Measurements from ENCODE around the gene DDX11. TPM values are rescaled to one million over a fixed set of nuclear protein-coding genes. Genes with fewer than 3 reads are reported as not detected.

The DDX11 gene
- total RNA-seq, 4 donors from 2014 or later, result 0.77 to 67.7 (median 15.5) TPM

- no peaks in the 10 kb centered on the region for H3K36me3 ChIP-seq
- intact Hi-C loops (cut with DNase I; ENCODE audit: low total_unique reads), result no loop called here
- no peak for DNase-seq
- H3K27me3 ChIP-seq, result no peaks in the 10 kb centered on the region
- H3K27ac ChIP-seq, result no peak overlapping the region
- no peaks in the 10 kb centered on the region for H3K4me1 ChIP-seq
- TF ChIP-seq, protein P1, sequence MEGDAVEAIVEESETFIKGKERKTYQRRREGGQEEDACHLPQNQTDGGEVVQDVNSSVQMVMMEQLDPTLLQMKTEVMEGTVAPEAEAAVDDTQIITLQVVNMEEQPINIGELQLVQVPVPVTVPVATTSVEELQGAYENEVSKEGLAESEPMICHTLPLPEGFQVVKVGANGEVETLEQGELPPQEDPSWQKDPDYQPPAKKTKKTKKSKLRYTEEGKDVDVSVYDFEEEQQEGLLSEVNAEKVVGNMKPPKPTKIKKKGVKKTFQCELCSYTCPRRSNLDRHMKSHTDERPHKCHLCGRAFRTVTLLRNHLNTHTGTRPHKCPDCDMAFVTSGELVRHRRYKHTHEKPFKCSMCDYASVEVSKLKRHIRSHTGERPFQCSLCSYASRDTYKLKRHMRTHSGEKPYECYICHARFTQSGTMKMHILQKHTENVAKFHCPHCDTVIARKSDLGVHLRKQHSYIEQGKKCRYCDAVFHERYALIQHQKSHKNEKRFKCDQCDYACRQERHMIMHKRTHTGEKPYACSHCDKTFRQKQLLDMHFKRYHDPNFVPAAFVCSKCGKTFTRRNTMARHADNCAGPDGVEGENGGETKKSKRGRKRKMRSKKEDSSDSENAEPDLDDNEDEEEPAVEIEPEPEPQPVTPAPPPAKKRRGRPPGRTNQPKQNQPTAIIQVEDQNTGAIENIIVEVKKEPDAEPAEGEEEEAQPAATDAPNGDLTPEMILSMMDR (IDR thresholded peaks at IDR 0.05), result no peak
- no peak for TF ChIP-seq POLR2A (IDR thresholded peaks at IDR 0.05)
- no peaks in the 10 kb centered on the region for H3K9me3 ChIP-seq
- no peak overlapping the region for H3K4me3 ChIP-seq
Measured at GRCh38 chr12:31031951-31032335, 41.7 kb upstream of the DDX11 start.

- H3K9me3 ChIP-seq, result no peaks in the 10 kb centered on the region
- H3K27me3 ChIP-seq, result no peaks in the 10 kb centered on the region
- intact Hi-C loops (cut with DNase I; ENCODE audit: low total_unique reads), result no loop called here
- no peak overlapping the region for H3K27ac ChIP-seq
- H3K36me3 ChIP-seq, result no peaks in the 10 kb centered on the region
- H3K4me3 ChIP-seq, result no peak overlapping the region
- no peaks in the 10 kb centered on the region for H3K4me1 ChIP-seq
- no peak for DNase-seq
- TF ChIP-seq POLR2A (IDR thresholded peaks at IDR 0.05), result no peak
- TF ChIP-seq, protein P1 (IDR thresholded peaks at IDR 0.05), result no peak
Measured at GRCh38 chr12:31033146-31033545, 40.5 kb upstream of the DDX11 start.

GRCh38 chr12:31033681-31034080 lies 40.0 kb upstream of the DDX11 start:
- H3K27ac ChIP-seq, result no peak overlapping the region
- TF ChIP-seq, protein P1 (IDR thresholded peaks at IDR 0.05), result no peak
- TF ChIP-seq POLR2A (IDR thresholded peaks at IDR 0.05), result no peak
- intact Hi-C loops (cut with DNase I; ENCODE audit: low total_unique reads), result no loop called here
- H3K9me3 ChIP-seq, result no peaks in the 10 kb centered on the region
- DNase-seq, result no peak
- H3K4me1 ChIP-seq, result no peaks in the 10 kb centered on the region
- no peak overlapping the region for H3K4me3 ChIP-seq
- no peaks in the 10 kb centered on the region for H3K27me3 ChIP-seq
- H3K36me3 ChIP-seq, result no peaks in the 10 kb centered on the region

- Histone ChIP-seq H3K4me1 (no peaks in the 10 kb centered on the region), H3K27ac (no peak overlapping the region), H3K9me3 (no peaks in the 10 kb centered on the region), H3K36me3 (no peaks in the 10 kb centered on the region), H3K27me3 (no peaks in the 10 kb centered on the region), H3K4me3 (no peak overlapping the region)
- intact Hi-C loops (cut with DNase I; ENCODE audit: low total_unique reads), result no loop called here
- TF ChIP-seq, protein P1 (IDR thresholded peaks at IDR 0.05), result no peak
- TF ChIP-seq POLR2A (IDR thresholded peaks at IDR 0.05), result no peak
- no peak for DNase-seq
Measured at GRCh38 chr12:31034372-31034771, 39.3 kb upstream of the DDX11 start.

- no peaks in the 10 kb centered on the region for H3K4me1 ChIP-seq
- H3K4me3 ChIP-seq, result no peak overlapping the region
- DNase-seq, result no peak
- intact Hi-C loops (cut with DNase I; ENCODE audit: low total_unique reads), result no loop called here
- no peak overlapping the region for H3K27ac ChIP-seq
- TF ChIP-seq, protein P1 (IDR thresholded peaks at IDR 0.05), result no peak
- no peak for TF ChIP-seq POLR2A (IDR thresholded peaks at IDR 0.05)
- no peaks in the 10 kb centered on the region for H3K9me3 ChIP-seq
- no peaks in the 10 kb centered on the region for H3K27me3 ChIP-seq
- no peaks in the 10 kb centered on the region for H3K36me3 ChIP-seq
Measured at GRCh38 chr12:31035226-31035625, 38.4 kb upstream of the DDX11 start.
